Measurements from ENCODE around the gene HIGD1B. TPM values are rescaled to one million over a fixed set of nuclear protein-coding genes. Genes with fewer than 3 reads are reported as not detected.
A peak's percentile ranks its signal among the peaks of the same experiment; 100 is the strongest.

Gene HIGD1B
- total and polyA plus RNA-seq, 5 donors: 1.6 to 10.3 (median 4.6) TPM

- WGBS: 79% methylated on average over 9 of the region's 9 CpGs
- H3K4me1 ChIP-seq (ENCODE audit: control insufficient read depth, insufficient read depth, low read length): no peaks in the 10 kb centered on the region
- no peaks in the 10 kb centered on the region for H3K27me3 ChIP-seq (ENCODE audit: control insufficient read depth, insufficient read depth)
- no peak for DNase-seq
- no peak overlapping the region for H3K27ac ChIP-seq (ENCODE audit: low read length)
- no peaks in the 10 kb centered on the region for H3K9me3 ChIP-seq (ENCODE audit: control insufficient read depth, low read length)
- H3K4me3 ChIP-seq (ENCODE audit: low read length): no peak overlapping the region
- ATAC-seq: no peak
- intact Hi-C loops (cut with DNase I): loop anchor here in 1 of 4 donors (5.0 kb wide), 1 partner anchor 85 kb away; no protein-coding TSS in a partner anchor
Measured at GRCh38 chr17:44862278-44862914, 14.7 kb downstream of the HIGD1B start.

- Histone ChIP-seq H3K4me1 (ENCODE audit: control insufficient read depth, insufficient read depth, low read length) (no peaks in the 10 kb centered on the region), H3K9me3 (ENCODE audit: control insufficient read depth, low read length) (no peaks in the 10 kb centered on the region), H3K4me3 (ENCODE audit: low read length) (no peak overlapping the region), H3K27me3 (ENCODE audit: control insufficient read depth, insufficient read depth) (no peaks in the 10 kb centered on the region), H3K27ac (ENCODE audit: low read length) (no peak overlapping the region)
- DNase-seq (no peak), ATAC-seq (no peak)
- intact Hi-C loops (cut with DNase I): loop anchor here in 1 of 4 donors (5.0 kb wide), 1 partner anchor 86 kb away; no protein-coding TSS in a partner anchor
- 83% methylated on average over 12 of the region's 12 CpGs for WGBS
Measured at GRCh38 chr17:44863061-44863918, 15.6 kb downstream of the HIGD1B start.

GRCh38 chr17:44864831-44865230, 17.1 kb downstream of the HIGD1B start:
- ATAC-seq (no peak), DNase-seq (no peak)
- H3K27me3 ChIP-seq (ENCODE audit: control insufficient read depth, insufficient read depth): no peaks in the 10 kb centered on the region
- no peaks in the 10 kb centered on the region for H3K4me1 ChIP-seq (ENCODE audit: control insufficient read depth, insufficient read depth, low read length)
- H3K4me3 ChIP-seq (ENCODE audit: low read length): no peak overlapping the region
- intact Hi-C loops (cut with DNase I): loop anchor here (2.0 to 5.0 kb wide), 3 partner anchors 86 to 88 kb away; no protein-coding TSS in a partner anchor
- WGBS: 68% methylated on average over 10 of the region's 10 CpGs
- no peaks in the 10 kb centered on the region for H3K9me3 ChIP-seq (ENCODE audit: control insufficient read depth, low read length)
- no peak overlapping the region for H3K27ac ChIP-seq (ENCODE audit: low read length)

- intact Hi-C loops (cut with DNase I): loop anchor here in 3 of 4 donors (2.0 to 5.0 kb wide), 3 partner anchors 86 to 88 kb away; no protein-coding TSS in a partner anchor
- ATAC-seq (peak; percentile 56 to 67), DNase-seq (peak; percentile 56 to 78 (median 65))
- Histone ChIP-seq H3K27me3 (ENCODE audit: control insufficient read depth, insufficient read depth) (no peaks in the 10 kb centered on the region), H3K9me3 (ENCODE audit: control insufficient read depth, low read length) (no peaks in the 10 kb centered on the region), H3K4me1 (ENCODE audit: control insufficient read depth, insufficient read depth, low read length) (no peaks in the 10 kb centered on the region), H3K4me3 (ENCODE audit: low read length) (no peak overlapping the region), H3K27ac (ENCODE audit: low read length) (no peak overlapping the region)
- WGBS: 47% methylated on average over 1 of the region's 1 CpG
Measured at GRCh38 chr17:44865231-44865660, 17.6 kb downstream of the HIGD1B start.

- H3K27ac ChIP-seq (ENCODE audit: low read length): no peak overlapping the region
- no peak overlapping the region for H3K4me3 ChIP-seq (ENCODE audit: low read length)
Measured at GRCh38 chr17:44865931-44866330, 18.2 kb downstream of the HIGD1B start.

GRCh38 chr17:44867841-44868240, 20.2 kb downstream of the HIGD1B start:
- no peak overlapping the region for H3K27ac ChIP-seq (ENCODE audit: low read length)
- ATAC-seq (peak in 1 of 2 donors; percentile 23), DNase-seq (no peak)
- no peaks in the 10 kb centered on the region for H3K9me3 ChIP-seq (ENCODE audit: control insufficient read depth, low read length)
- intact Hi-C loops (cut with DNase I): loop anchor here in 1 of 4 donors (5.0 kb wide), 1 partner anchor 91 kb away; no protein-coding TSS in a partner anchor
- H3K4me3 ChIP-seq (ENCODE audit: low read length): no peak overlapping the region
- H3K27me3 ChIP-seq (ENCODE audit: control insufficient read depth, insufficient read depth): no peaks in the 10 kb centered on the region
- WGBS: 55% methylated on average over 3 of the region's 3 CpGs
- H3K4me1 ChIP-seq (ENCODE audit: control insufficient read depth, insufficient read depth, low read length): peaks cover 4% of the 10 kb centered on the region

More at GRCh38 chr17:44865931-44866330, 18.2 kb downstream of the HIGD1B start:
- WGBS: 84% methylated on average over 6 of the region's 6 CpGs
- Histone ChIP-seq H3K27me3 (ENCODE audit: control insufficient read depth, insufficient read depth) (no peaks in the 10 kb centered on the region), H3K4me1 (ENCODE audit: control insufficient read depth, insufficient read depth, low read length) (no peaks in the 10 kb centered on the region), H3K9me3 (ENCODE audit: control insufficient read depth, low read length) (no peaks in the 10 kb centered on the region)
- intact Hi-C loops (cut with DNase I): loop anchor here in 3 of 4 donors (2.0 to 5.0 kb wide), 3 partner anchors 87 to 89 kb away; no protein-coding TSS in a partner anchor
- no peak for DNase-seq
- no peak for ATAC-seq

GRCh38 chr17:44871556-44871955, 23.9 kb downstream of the HIGD1B start:
- intact Hi-C loops (cut with DNase I): no loop called here
- Histone ChIP-seq H3K27ac (ENCODE audit: low read length) (peak overlapping the region; percentile 54), H3K27me3 (ENCODE audit: control insufficient read depth, insufficient read depth) (no peaks in the 10 kb centered on the region), H3K4me3 (ENCODE audit: low read length) (no peak overlapping the region), H3K9me3 (ENCODE audit: control insufficient read depth, low read length) (no peaks in the 10 kb centered on the region), H3K4me1 (ENCODE audit: control insufficient read depth, insufficient read depth, low read length) (peaks cover 8% of the 10 kb centered on the region)
- no peak for ATAC-seq
- WGBS: 83% methylated on average over 12 of the region's 12 CpGs
- DNase-seq: no peak

GRCh38 chr17:44872131-44872768, 24.6 kb downstream of the HIGD1B start:
- Histone ChIP-seq H3K27ac (ENCODE audit: low read length) (peak overlapping the region; percentile 54), H3K27me3 (ENCODE audit: control insufficient read depth, insufficient read depth) (no peaks in the 10 kb centered on the region), H3K9me3 (ENCODE audit: control insufficient read depth, low read length) (no peaks in the 10 kb centered on the region), H3K4me3 (ENCODE audit: low read length) (no peak overlapping the region), H3K4me1 (ENCODE audit: control insufficient read depth, insufficient read depth, low read length) (peaks cover 8% of the 10 kb centered on the region)
- intact Hi-C loops (cut with DNase I): no loop called here
- ATAC-seq (peak; percentile 81 to 91), DNase-seq (peak; percentile 59 to 85 (median 78))
- 50% methylated on average over 9 of the region's 9 CpGs for WGBS

GRCh38 chr17:44875761-44876160, 28.1 kb downstream of the HIGD1B start:
- no peaks in the 10 kb centered on the region for H3K9me3 ChIP-seq (ENCODE audit: control insufficient read depth, low read length)
- no peak overlapping the region for H3K27ac ChIP-seq (ENCODE audit: low read length)
- H3K27me3 ChIP-seq (ENCODE audit: control insufficient read depth, insufficient read depth): no peaks in the 10 kb centered on the region
- WGBS: 89% methylated on average over 6 of the region's 6 CpGs
- peaks cover 8% of the 10 kb centered on the region for H3K4me1 ChIP-seq (ENCODE audit: control insufficient read depth, insufficient read depth, low read length)
- DNase-seq (no peak), ATAC-seq (no peak)
- intact Hi-C loops (cut with DNase I): loop anchor here in 1 of 4 donors (5.0 kb wide), 1 partner anchor 103 kb away; no protein-coding TSS in a partner anchor
- H3K4me3 ChIP-seq (ENCODE audit: low read length): no peak overlapping the region

GRCh38 chr17:44877121-44877520, 29.4 kb downstream of the HIGD1B start:
- 86% methylated on average over 5 of the region's 5 CpGs for WGBS
- Histone ChIP-seq H3K4me1 (ENCODE audit: control insufficient read depth, insufficient read depth, low read length) (peaks cover 4% of the 10 kb centered on the region), H3K9me3 (ENCODE audit: control insufficient read depth, low read length) (no peaks in the 10 kb centered on the region), H3K4me3 (ENCODE audit: low read length) (no peak overlapping the region), H3K27ac (ENCODE audit: low read length) (no peak overlapping the region), H3K27me3 (ENCODE audit: control insufficient read depth, insufficient read depth) (no peaks in the 10 kb centered on the region)
- DNase-seq (no peak), ATAC-seq (no peak)
- intact Hi-C loops (cut with DNase I): loop anchor here in 1 of 4 donors (5.0 kb wide), 1 partner anchor 105 kb away; no protein-coding TSS in a partner anchor
